ENCODE data around the gene TRIM54.

TRIM54 gene

DNA sequence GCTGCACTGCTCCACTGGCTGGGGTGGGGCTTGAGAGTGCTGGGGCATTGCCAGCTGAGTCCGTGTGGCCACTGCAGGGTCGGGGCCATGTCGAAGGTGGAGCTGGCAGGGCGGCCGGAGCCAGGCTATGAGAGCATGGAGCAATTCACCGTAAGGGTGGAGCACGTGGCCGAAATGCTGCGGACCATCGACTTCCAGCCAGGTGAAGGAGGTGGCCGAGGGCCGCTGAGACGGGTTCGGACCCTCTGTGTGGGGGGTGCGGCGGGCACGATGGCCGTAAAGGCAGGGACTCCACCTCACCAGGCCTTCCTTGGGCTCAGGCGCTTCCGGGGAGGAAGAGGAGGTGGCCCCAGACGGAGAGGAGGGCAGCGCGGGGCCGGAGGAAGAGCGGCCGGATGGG lies 23.9 kb downstream of the TRIM54 start:
- peak; percentile 19 for DNase-seq (ENCODE audit: low read depth)
- no peak overlapping the region; the same call in 1 of the 2 replicates for H3K4me3 ChIP-seq (ENCODE audit: low read depth, low read length)
- TF ChIP-seq, protein P1, sequence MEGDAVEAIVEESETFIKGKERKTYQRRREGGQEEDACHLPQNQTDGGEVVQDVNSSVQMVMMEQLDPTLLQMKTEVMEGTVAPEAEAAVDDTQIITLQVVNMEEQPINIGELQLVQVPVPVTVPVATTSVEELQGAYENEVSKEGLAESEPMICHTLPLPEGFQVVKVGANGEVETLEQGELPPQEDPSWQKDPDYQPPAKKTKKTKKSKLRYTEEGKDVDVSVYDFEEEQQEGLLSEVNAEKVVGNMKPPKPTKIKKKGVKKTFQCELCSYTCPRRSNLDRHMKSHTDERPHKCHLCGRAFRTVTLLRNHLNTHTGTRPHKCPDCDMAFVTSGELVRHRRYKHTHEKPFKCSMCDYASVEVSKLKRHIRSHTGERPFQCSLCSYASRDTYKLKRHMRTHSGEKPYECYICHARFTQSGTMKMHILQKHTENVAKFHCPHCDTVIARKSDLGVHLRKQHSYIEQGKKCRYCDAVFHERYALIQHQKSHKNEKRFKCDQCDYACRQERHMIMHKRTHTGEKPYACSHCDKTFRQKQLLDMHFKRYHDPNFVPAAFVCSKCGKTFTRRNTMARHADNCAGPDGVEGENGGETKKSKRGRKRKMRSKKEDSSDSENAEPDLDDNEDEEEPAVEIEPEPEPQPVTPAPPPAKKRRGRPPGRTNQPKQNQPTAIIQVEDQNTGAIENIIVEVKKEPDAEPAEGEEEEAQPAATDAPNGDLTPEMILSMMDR (IDR thresholded peaks at IDR 0.05; ENCODE audit: insufficient read depth, low read depth, low read length, missing control alignments) = no peak

GRCh38 chr2:27306573-27307286 lies 24.5 kb downstream of the TRIM54 start:
- no peak for DNase-seq (ENCODE audit: low read depth)
- TF ChIP-seq, protein P1 (IDR thresholded peaks at IDR 0.05; ENCODE audit: insufficient read depth, low read depth, low read length, missing control alignments) = no peak
- H3K4me3 ChIP-seq (ENCODE audit: low read depth, low read length) = peak overlapping the region; percentile 17

DNA sequence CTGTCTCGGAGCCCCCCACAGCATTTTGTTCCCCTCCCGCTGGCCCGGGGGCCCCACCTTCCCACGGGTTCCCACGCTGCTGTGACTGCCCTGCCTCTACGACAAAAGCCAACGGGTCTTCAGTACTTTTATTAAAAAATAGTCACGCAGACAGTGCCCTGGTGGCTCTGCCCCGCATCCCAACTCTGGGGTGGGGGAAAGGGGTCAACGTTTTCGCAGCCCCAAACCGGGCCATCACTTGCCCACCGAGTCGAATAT lies 25.0 kb downstream of the TRIM54 start:
- no peak overlapping the region for H3K4me3 ChIP-seq (ENCODE audit: low read depth, low read length)
- TF ChIP-seq, protein P1 (IDR thresholded peaks at IDR 0.05; ENCODE audit: insufficient read depth, low read depth, low read length, missing control alignments) = no peak
- DNase-seq (ENCODE audit: low read depth) = no peak

DNA sequence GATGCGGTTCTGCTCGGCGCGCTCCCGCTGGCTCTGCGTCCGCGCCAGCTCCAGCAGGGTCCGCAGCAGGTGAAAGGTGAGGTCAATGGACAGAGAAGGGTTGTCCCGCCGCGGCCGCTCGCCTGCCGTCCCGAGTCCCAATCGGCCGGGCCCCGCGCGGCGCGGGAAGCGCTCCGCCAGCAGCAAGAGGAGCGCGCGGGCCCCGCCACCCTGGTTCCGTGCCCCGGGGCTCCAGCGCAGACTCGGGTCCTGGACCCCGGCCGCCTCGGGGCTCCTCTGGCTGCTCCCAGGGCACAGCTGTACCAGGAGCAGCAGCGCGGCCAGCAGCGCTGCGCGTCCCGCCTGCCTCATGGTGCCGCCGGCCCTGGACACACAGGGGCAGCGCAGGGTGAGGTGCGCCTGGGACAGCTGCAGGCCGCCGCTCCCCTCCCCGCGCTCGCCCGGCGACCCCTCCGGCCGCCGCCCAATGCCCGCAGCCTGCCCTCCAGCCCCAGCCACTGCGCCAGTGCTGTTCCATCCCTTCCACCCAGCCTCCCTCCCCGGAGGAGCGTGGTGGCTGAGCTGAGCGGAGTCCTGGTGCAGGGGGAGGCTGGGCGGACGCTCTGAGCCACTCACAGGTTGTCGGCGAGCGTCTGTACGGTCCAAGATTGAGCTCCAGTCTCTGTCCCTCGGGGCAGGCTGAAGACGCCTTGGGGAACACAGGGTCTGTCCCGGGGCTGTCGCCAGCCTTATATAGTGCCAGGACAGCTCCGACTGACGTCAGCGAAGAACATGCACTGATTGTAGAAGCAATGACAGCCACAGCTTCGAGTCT lies 25.5 kb downstream of the TRIM54 start:
- H3K4me3 ChIP-seq (ENCODE audit: low read depth, low read length) = no peak overlapping the region
- DNase-seq (ENCODE audit: low read depth) = no peak
- TF ChIP-seq, protein P1 (IDR thresholded peaks at IDR 0.05; ENCODE audit: insufficient read depth, low read depth, low read length, missing control alignments) = no peak

DNA sequence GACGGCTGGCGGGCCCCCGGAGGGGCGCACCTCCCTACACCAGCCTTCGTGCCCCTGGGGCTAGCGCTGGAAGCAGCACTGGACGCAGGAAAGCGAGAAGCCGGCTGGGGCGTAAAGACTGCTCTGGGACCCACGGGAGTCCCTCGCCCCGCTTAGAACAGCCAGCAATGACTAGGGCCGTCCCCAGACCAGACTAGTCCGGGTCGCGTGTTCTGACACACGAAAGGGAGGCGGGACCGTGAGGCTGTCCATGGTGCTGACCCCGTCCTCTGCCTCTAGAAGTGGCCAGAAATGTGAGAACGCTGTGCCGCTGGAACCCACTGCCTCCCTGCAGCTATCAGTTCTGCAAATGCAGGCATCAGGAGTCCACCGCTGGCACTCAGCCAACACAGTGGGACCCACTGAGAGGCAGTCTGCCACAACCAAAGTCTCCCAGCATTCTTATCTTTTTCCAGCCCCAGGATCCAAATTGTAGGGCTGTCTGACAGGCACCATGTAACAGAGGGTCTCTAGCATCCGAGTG lies 26.2 kb downstream of the TRIM54 start, which contains the start of gene UCN:
TSS of gene UCN (minus strand) at position 87 of the 523 bp plus-strand sequence. CDS start 550 bp downstream, outside the sequence.
- TF ChIP-seq, protein P1 (IDR thresholded peaks at IDR 0.05; ENCODE audit: insufficient read depth, low read depth, low read length, missing control alignments) = no peak
- H3K4me3 ChIP-seq (ENCODE audit: low read depth, low read length) = no peak within 1 kb of the TSS
- no peak for DNase-seq (ENCODE audit: low read depth)

DNA sequence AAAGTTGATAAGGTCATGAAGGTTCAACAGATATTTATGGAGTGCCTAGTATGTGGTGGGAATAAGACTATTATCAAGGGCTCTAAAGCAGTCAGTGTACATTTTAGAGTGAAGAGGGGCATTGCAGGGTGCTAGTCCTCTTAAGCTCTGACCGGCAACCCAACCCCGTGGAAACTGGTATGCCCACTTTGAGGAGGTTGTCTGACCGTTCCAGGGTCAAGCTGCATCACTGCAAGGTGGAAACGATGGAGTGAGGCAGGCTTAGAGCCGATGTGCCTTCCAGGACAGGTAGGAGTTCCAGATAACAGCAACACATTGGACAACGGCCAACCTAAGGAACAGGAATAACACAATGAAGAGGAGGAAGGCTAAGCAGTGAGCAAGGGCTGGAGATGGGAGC lies 27.4 kb downstream of the TRIM54 start:
- TF ChIP-seq, protein P1 (IDR thresholded peaks at IDR 0.05; ENCODE audit: insufficient read depth, low read depth, low read length, missing control alignments) = no peak
- H3K4me3 ChIP-seq (ENCODE audit: low read depth, low read length) = no peak overlapping the region
- DNase-seq (ENCODE audit: low read depth) = no peak
